ENCODE data around the gene SLC9A2. TPM values are rescaled to one million over a fixed set of nuclear protein-coding genes. Genes with fewer than 3 reads are reported as not detected.

SLC9A2 gene, protein sequence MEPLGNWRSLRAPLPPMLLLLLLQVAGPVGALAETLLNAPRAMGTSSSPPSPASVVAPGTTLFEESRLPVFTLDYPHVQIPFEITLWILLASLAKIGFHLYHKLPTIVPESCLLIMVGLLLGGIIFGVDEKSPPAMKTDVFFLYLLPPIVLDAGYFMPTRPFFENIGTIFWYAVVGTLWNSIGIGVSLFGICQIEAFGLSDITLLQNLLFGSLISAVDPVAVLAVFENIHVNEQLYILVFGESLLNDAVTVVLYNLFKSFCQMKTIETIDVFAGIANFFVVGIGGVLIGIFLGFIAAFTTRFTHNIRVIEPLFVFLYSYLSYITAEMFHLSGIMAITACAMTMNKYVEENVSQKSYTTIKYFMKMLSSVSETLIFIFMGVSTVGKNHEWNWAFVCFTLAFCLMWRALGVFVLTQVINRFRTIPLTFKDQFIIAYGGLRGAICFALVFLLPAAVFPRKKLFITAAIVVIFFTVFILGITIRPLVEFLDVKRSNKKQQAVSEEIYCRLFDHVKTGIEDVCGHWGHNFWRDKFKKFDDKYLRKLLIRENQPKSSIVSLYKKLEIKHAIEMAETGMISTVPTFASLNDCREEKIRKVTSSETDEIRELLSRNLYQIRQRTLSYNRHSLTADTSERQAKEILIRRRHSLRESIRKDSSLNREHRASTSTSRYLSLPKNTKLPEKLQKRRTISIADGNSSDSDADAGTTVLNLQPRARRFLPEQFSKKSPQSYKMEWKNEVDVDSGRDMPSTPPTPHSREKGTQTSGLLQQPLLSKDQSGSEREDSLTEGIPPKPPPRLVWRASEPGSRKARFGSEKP
- not detected in 2 replicates for total RNA-seq

DNA sequence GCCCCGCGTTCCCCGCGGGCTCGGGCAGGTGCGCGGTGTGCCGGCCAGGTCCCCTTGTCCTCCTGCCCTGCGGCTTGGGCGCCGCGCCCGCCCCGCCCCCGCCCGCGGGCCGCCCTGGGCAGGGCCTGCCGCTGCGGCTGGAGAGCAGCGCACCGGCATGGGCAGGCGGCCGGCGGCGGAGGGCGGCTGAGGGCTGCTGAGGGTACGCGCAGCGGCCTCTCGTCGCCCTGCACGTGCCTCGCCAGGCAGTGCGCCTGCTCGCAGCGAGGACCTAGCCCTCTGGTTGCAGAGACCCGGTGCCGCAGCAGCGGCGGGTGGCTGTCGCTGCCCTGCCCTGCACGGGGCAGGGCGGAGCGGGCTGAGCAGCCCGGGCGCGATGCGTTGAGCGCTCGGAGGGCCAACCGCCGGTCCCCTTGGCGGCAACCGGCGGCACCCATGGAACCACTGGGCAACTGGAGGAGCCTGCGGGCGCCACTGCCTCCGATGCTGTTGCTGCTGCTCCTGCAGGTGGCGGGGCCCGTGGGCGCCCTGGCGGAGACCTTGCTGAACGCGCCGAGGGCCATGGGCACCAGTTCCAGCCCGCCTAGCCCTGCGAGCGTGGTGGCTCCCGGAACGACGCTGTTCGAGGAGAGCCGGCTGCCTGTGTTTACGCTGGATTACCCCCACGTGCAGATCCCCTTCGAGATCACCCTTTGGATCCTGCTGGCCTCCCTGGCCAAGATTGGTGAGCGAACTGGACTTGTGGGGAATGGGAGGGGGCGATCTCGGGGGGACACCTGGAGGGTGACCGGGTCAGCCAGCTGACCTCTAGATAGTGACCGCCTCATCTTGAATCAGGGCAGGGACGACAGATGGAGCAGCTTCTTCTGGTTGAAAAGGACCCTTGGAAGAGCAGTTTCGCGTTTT is at the start of gene SLC9A2:
Gene SLC9A2 (plus strand): TSS at position 140 of the 906 bp plus-strand sequence. CDS start 296 bp downstream, at position 436.

Other genes with a start within 250 kb of the SLC9A2 start
- gene IL18RAP, start 196.4 kb upstream of the SLC9A2 start, total RNA-seq, result not detected in 2 replicates
- gene SLC9A4, start 146.3 kb upstream of the SLC9A2 start, total RNA-seq, result not detected in 2 replicates
- 3.7 and 4.3 TPM in 2 replicates for gene TMEM182, start 142.5 kb downstream of the SLC9A2 start, total RNA-seq

Data from myometrial cell (primary cell).